Prostate gland (tissue), 2 donors: Measurements from ENCODE around the gene RTTN. TPM values are rescaled to one million over a fixed set of nuclear protein-coding genes. Genes with fewer than 3 reads are reported as not detected.

Source experiments
- DNase-seq: peaks from one replicate; pipeline ENCODE4 v3.0.0-alpha.2; 2019; ENCODE audit warnings: low spot score
- H3K27ac ChIP-seq, 2 donors: fragments of 200-600 bp; sonication (generic); 2 replicates each; pipeline ENCODE4 v1.5.1; 2017 to 2019
- H3K27me3 ChIP-seq: fragments of 200-600 bp; sonication (generic); replicated peaks from 2 replicates; pipeline ENCODE4 v1.5.1; 2019; ENCODE audit not compliant: insufficient read depth
- H3K36me3 ChIP-seq, 2 donors: fragments of 200-600 bp; sonication (generic); 1 replicate in 1 of 2; 2 replicates in 1 of 2; pipeline versions ENCODE4 v1.5.1 to v1.8.1; 2017 to 2019
- H3K4me1 ChIP-seq: fragments of 200-600 bp; sonication (generic); replicated peaks from 2 replicates; pipeline ENCODE4 v1.5.1; 2019
- H3K4me3 ChIP-seq, 2 donors: fragments of 200-600 bp; sonication (generic); 2 replicates each; pipeline ENCODE4 v1.5.1; 2017 to 2019
- H3K9me3 ChIP-seq: fragments of 200-600 bp; sonication (generic); 2 replicates; pipeline ENCODE4 v1.5.1; 2017
- CTCF ChIP-seq, 4 experiments: fragments of 200-600 bp in 2 of 4; fragments of 450-650 bp in 2 of 4; sonication (generic) in 2 of 4; IDR thresholded peaks; 1 replicate in 3 of 4; 2 replicates in 1 of 4; pipeline ENCODE4 v1.5.1; 2016 to 2019; ENCODE audit warnings: antibody characterized with exemption in 4 of 4, mild to moderate bottlenecking in 2 of 4, moderate library complexity in 2 of 4
- POLR2A ChIP-seq: fragments of 450-650 bp; IDR thresholded peaks from one replicate; pipeline ENCODE4 v1.6.1; 2016; ENCODE audit warnings: antibody characterized with exemption, mild to moderate bottlenecking
- POLR2AphosphoS5 ChIP-seq: sonication (generic); formaldehyde crosslinking; IDR thresholded peaks from one replicate; pipeline ENCODE4 v1.6.1; 2017; ENCODE audit warnings: antibody characterized with exemption
- WGBS: methylation state at CpG from one replicate; pipeline ENCODE4 v1.1.5; 2018; 5-methylcytosine and 5-hydroxymethylcytosine counted together
- intact Hi-C: fragments of 100-400 bp; cut with DNase I; formaldehyde crosslinking; loops from one replicate; pipeline ENCODE4 v1.14.2; 2022
- total RNA-seq, 2 donors: library from RNA; depleted of rRNA; stranded (reverse); fragments of >200 nt; gene quantifications; one replicate each; pipeline ENCODE4 v1.1.0, GENCODE V29; 2016

RTTN gene
- total RNA-seq, 2 donors from 2014 or later, result 8.4 to 21.5 TPM

GRCh38 chr18:69998523-69998987 lies 206.9 kb downstream of the RTTN start:
- Histone ChIP-seq H3K4me3 (no peak overlapping the region), H3K36me3 (no peaks in the 10 kb centered on the region), H3K9me3 (no peaks in the 10 kb centered on the region), H3K27me3 (no peaks in the 10 kb centered on the region), H3K4me1 (no peaks in the 10 kb centered on the region), H3K27ac (no peak overlapping the region)
- intact Hi-C loops, result no loop called here
- no peak for DNase-seq
- TF ChIP-seq POLR2A (no peak), CTCF (IDR thresholded peaks at IDR 0.05) (no peak), POLR2AphosphoS5 (no peak)

- Histone ChIP-seq H3K36me3 (no peaks in the 10 kb centered on the region), H3K9me3 (no peaks in the 10 kb centered on the region), H3K4me3 (no peak overlapping the region), H3K4me1 (no peaks in the 10 kb centered on the region), H3K27ac (no peak overlapping the region), H3K27me3 (no peaks in the 10 kb centered on the region)
- intact Hi-C loops, result no loop called here
- TF ChIP-seq POLR2A (no peak), POLR2AphosphoS5 (no peak), CTCF (IDR thresholded peaks at IDR 0.05) (no peak)
- 74% methylated on average over 7 of the region's 7 CpGs for WGBS
- DNase-seq, result no peak
Observed at GRCh38 chr18:69996951-69997798, 208.3 kb downstream of the RTTN start.

GRCh38 chr18:69996417-69996816 lies 209.1 kb downstream of the RTTN start:
- no peak for DNase-seq
- no peaks in the 10 kb centered on the region for H3K9me3 ChIP-seq
- 86% methylated on average over 2 of the region's 2 CpGs for WGBS
- H3K4me3 ChIP-seq, result no peak overlapping the region
- intact Hi-C loops, result no loop called here
- no peaks in the 10 kb centered on the region for H3K4me1 ChIP-seq
- H3K36me3 ChIP-seq, result no peaks in the 10 kb centered on the region
- H3K27ac ChIP-seq, result no peak overlapping the region
- TF ChIP-seq POLR2AphosphoS5 (no peak), POLR2A (no peak), CTCF (IDR thresholded peaks at IDR 0.05) (no peak)
- H3K27me3 ChIP-seq, result no peaks in the 10 kb centered on the region

- H3K27ac ChIP-seq, result no peak overlapping the region
- WGBS, result 77% methylated on average over 3 of the region's 3 CpGs
- no peak for TF ChIP-seq CTCF (IDR thresholded peaks at IDR 0.05)
- TF ChIP-seq POLR2AphosphoS5, result no peak
- TF ChIP-seq POLR2A, result no peak
- no peaks in the 10 kb centered on the region for H3K36me3 ChIP-seq
- no peak for DNase-seq
- H3K27me3 ChIP-seq, result no peaks in the 10 kb centered on the region
- H3K9me3 ChIP-seq, result no peaks in the 10 kb centered on the region
- H3K4me1 ChIP-seq, result no peaks in the 10 kb centered on the region
- intact Hi-C loops, result no loop called here
- H3K4me3 ChIP-seq, result no peak overlapping the region
Observed at GRCh38 chr18:69995774-69996173, 209.7 kb downstream of the RTTN start.

GRCh38 chr18:69992776-69993175 lies 212.7 kb downstream of the RTTN start:
- H3K36me3 ChIP-seq, result no peaks in the 10 kb centered on the region
- no peaks in the 10 kb centered on the region for H3K4me1 ChIP-seq
- TF ChIP-seq POLR2A (no peak), CTCF (IDR thresholded peaks at IDR 0.05) (no peak), POLR2AphosphoS5 (no peak)
- no peak overlapping the region for H3K27ac ChIP-seq
- intact Hi-C loops, result no loop called here
- 88% methylated on average over 1 of the region's 1 CpG for WGBS
- no peaks in the 10 kb centered on the region for H3K9me3 ChIP-seq
- no peaks in the 10 kb centered on the region for H3K27me3 ChIP-seq
- DNase-seq, result no peak
- H3K4me3 ChIP-seq, result no peak overlapping the region
